Esophagus squamous epithelium (tissue), 5 donors: ENCODE data around the gene NRDE2. TPM values are rescaled to one million over a fixed set of nuclear protein-coding genes. Genes with fewer than 3 reads are reported as not detected.

Source experiments
- DNase-seq: peaks from one replicate; lab custom pipeline; 2025; lab: John Stamatoyannopoulos, UW
- H3K27ac ChIP-seq, 4 donors: fragments of 200-600 bp; sonication (generic); one replicate each; pipeline ENCODE4 v1.5.1; 2016 to 2019; ENCODE audit warnings: mild to moderate bottlenecking in 1 of 4
- H3K27me3 ChIP-seq, 4 donors: fragments of 200-600 bp; sonication (generic); 1 replicate in 3 of 4; 2 replicates in 1 of 4; pipeline versions ENCODE4 v1.5.1 to v1.6.0; 2017 to 2021; ENCODE audit warnings: antibody characterized with exemption in 1 of 4
- H3K36me3 ChIP-seq, 3 donors: fragments of 200-600 bp; sonication (generic); one replicate each; pipeline ENCODE4 v1.5.1; 2016 to 2019
- H3K4me1 ChIP-seq, 3 donors: fragments of 200-600 bp; sonication (generic); one replicate each; pipeline ENCODE4 v1.5.1; 2017 to 2019
- H3K4me3 ChIP-seq, 4 donors: fragments of 200-600 bp; sonication (generic); 1 replicate in 3 of 4; 2 replicates in 1 of 4; pipeline ENCODE4 v1.5.1; 2016 to 2019; ENCODE audit warnings: mild to moderate bottlenecking in 2 of 4, moderate library complexity in 1 of 4
- H3K9me3 ChIP-seq, 3 donors: fragments of 200-600 bp; sonication (generic); one replicate each; pipeline ENCODE4 v1.5.1; 2016 to 2019
- POLR2A ChIP-seq, 4 donors: fragments of 450-650 bp; IDR thresholded peaks; one replicate each; pipeline ENCODE4 v1.6.1; 2017; ENCODE audit warnings: antibody characterized with exemption in 4 of 4, mild to moderate bottlenecking in 4 of 4, moderate library complexity in 3 of 4
- WGBS, 2 donors: methylation state at CpG; one replicate each; pipeline ENCODE4 v1.1.5; 2018; 5-methylcytosine and 5-hydroxymethylcytosine counted together
- intact Hi-C: fragments of 100-400 bp; cut with DNase I; formaldehyde crosslinking; loops from one replicate; pipeline ENCODE4 v1.15.0; 2022
- total RNA-seq, 4 donors: library from RNA; depleted of rRNA; stranded (reverse); fragments of >200 nt; gene quantifications; one replicate each; pipeline ENCODE4 v1.1.0, GENCODE V29; 2016
- TF ChIP-seq, protein P1 (sequence below), 6 experiments: fragments of 450-650 bp in 4 of 6; fragments of 200-600 bp in 2 of 6; sonication (generic) in 2 of 6; IDR thresholded peaks; one replicate each; pipeline ENCODE4 v1.5.1; 2016 to 2019; ENCODE audit warnings: antibody characterized with exemption in 6 of 6, mild to moderate bottlenecking in 4 of 6, moderate library complexity in 4 of 6
- donor health status: DM: yes; HTN: yes; CAD: no.

The NRDE2 gene, protein sequence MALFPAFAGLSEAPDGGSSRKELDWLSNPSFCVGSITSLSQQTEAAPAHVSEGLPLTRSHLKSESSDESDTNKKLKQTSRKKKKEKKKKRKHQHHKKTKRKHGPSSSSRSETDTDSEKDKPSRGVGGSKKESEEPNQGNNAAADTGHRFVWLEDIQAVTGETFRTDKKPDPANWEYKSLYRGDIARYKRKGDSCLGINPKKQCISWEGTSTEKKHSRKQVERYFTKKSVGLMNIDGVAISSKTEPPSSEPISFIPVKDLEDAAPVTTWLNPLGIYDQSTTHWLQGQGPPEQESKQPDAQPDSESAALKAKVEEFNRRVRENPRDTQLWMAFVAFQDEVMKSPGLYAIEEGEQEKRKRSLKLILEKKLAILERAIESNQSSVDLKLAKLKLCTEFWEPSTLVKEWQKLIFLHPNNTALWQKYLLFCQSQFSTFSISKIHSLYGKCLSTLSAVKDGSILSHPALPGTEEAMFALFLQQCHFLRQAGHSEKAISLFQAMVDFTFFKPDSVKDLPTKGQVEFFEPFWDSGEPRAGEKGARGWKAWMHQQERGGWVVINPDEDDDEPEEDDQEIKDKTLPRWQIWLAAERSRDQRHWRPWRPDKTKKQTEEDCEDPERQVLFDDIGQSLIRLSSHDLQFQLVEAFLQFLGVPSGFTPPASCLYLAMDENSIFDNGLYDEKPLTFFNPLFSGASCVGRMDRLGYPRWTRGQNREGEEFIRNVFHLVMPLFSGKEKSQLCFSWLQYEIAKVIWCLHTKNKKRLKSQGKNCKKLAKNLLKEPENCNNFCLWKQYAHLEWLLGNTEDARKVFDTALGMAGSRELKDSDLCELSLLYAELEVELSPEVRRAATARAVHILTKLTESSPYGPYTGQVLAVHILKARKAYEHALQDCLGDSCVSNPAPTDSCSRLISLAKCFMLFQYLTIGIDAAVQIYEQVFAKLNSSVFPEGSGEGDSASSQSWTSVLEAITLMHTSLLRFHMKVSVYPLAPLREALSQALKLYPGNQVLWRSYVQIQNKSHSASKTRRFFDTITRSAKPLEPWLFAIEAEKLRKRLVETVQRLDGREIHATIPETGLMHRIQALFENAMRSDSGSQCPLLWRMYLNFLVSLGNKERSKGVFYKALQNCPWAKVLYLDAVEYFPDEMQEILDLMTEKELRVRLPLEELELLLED
- total RNA-seq, result 10 to 100 TPM in 3 of 4 donors, 1 to 10 TPM in 1; 9.6 to 13.4 (median 10.3) TPM

DNA sequence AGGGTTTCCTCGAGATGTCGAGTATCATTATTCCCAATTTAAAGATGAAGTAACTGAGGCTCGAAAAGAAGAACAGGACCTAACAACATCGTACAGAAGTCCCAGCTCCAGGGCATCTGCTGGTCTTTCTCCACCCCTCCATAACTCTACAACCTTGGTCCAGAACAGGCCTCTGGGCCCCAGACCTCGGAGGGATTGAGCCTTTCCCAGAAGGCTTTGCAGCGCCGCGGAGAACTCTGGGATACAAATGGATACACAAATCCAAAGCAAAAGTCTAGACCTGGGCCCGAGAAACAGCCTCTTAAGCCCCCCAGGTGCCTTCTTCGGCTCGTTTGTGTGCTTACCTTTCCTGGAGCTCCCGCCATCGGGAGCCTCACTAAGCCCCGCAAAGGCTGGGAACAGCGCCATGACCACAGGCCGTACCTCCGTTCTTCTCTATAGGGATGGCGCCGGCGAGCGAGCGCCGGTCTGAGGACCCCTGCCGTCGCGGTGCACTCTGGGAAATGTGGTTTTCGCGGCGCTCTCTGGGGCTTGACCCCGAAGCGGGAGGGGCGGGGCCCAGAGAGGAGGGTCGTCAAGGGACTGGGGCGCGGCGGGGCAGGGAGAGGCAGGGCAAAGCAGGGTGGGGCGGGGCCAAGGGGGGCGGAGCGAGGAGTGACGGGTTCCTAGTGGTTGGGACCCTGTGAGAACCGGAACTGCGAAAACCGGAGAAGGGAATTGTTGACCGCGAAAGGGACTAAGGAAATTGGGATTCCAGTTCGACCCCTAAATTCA is at the start of gene NRDE2:
TSS of gene NRDE2 (minus strand) at position 445 of the 774 bp plus-strand sequence. CDS start at position 408, 37 bp downstream.
- intact Hi-C loops, result no loop called here
- H3K27me3 ChIP-seq, result peaks cover 0 to 13% (median 1%) of the 10 kb centered on the region in 4 donors
- no peaks in the 10 kb centered on the region for H3K9me3 ChIP-seq
- peak within 1 kb of the TSS; percentile 54 to 96 (median 74) for H3K4me3 ChIP-seq
- H3K36me3 ChIP-seq, result no peaks in the 10 kb centered on the region
- H3K27ac ChIP-seq, result peak within 1 kb of the TSS; percentile 79 to 91 (median 90)
- WGBS, 2 donors, result 6 to 8% methylated on average over 17 of the region's 46 CpGs
- TF ChIP-seq, protein P1, sequence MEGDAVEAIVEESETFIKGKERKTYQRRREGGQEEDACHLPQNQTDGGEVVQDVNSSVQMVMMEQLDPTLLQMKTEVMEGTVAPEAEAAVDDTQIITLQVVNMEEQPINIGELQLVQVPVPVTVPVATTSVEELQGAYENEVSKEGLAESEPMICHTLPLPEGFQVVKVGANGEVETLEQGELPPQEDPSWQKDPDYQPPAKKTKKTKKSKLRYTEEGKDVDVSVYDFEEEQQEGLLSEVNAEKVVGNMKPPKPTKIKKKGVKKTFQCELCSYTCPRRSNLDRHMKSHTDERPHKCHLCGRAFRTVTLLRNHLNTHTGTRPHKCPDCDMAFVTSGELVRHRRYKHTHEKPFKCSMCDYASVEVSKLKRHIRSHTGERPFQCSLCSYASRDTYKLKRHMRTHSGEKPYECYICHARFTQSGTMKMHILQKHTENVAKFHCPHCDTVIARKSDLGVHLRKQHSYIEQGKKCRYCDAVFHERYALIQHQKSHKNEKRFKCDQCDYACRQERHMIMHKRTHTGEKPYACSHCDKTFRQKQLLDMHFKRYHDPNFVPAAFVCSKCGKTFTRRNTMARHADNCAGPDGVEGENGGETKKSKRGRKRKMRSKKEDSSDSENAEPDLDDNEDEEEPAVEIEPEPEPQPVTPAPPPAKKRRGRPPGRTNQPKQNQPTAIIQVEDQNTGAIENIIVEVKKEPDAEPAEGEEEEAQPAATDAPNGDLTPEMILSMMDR (IDR thresholded peaks at IDR 0.05), result peak in 1 of 6 experiments; percentile 38
- TF ChIP-seq POLR2A (IDR thresholded peaks at IDR 0.05), result peak in 1 of 4 donors; percentile 36
- H3K4me1 ChIP-seq, result peaks cover 7 to 32% (median 12%) of the 10 kb centered on the region in 3 donors
- DNase-seq, result peak; percentile 92

DNA sequence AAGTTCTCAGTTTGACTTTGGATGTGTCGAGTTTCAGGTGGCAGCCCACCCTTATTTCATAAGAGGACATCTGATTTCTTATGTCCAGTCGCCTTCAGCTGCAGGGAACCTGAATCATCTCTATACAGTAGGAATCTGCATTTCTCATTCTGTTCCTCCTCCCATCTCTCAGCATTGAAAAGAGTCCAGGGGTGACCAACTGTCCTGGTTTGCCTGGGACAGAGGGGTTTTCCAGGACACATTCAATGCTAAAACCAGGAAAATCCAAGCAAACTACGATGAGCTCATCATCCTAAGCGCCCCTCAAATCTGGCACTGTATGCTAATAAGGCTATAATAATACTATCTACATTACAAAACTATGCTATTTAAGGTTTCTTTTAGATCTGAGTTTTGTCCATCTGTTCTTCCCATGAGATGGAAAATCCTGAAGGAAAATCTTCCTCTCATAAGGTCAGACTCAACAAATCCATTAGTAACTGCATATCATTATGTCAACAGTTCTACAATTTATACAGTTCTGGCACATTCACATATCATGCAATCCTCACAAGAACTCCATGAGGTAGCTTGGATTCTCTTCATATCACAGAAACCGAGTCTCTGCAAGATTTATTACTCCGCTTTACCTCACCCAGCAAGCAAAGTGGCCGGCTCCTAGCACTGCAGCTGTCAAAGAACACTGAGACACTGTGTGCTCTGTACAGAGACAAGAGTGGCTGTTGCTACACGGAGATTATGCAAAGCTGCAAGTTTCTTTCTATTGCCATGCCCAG is 49.5 kb upstream of the NRDE2 start:
- peak overlapping the region in 3 of 4 donors; percentile 99 to 100 (median 99) for H3K27ac ChIP-seq
- no peaks in the 10 kb centered on the region for H3K27me3 ChIP-seq
- intact Hi-C loops, result no loop called here
- 66 to 71% methylated on average over 6 to 8 of the region's 8 CpGs for WGBS, 2 donors
- H3K4me3 ChIP-seq, result no peak overlapping the region
- no peaks in the 10 kb centered on the region for H3K36me3 ChIP-seq
- peaks cover 0 to 34% (median 24%) of the 10 kb centered on the region in 3 donors for H3K4me1 ChIP-seq
- TF ChIP-seq, protein P1 (IDR thresholded peaks at IDR 0.05), result no peak
- peak in 1 of 4 donors; percentile 26 for TF ChIP-seq POLR2A (IDR thresholded peaks at IDR 0.05)
- no peak for DNase-seq
- no peaks in the 10 kb centered on the region for H3K9me3 ChIP-seq

DNA sequence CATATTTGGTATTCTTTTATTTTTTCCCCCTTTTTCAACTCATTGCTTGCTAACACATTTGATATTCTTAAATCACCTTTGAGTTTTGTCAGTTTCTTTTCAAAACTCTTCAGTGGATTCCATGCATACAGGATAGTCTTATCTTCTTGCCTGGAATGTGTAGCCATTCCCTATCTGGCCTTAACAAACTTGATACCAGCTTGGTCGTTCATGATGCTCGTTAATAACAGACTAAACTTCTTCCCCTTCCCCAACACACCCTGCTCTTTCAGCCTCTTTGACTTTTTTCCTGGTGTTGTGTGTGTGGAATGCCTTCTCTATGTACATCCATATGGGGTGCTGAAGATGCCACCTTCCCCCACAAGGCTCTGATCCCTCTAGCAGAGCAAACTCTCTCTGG is 47.4 kb upstream of the NRDE2 start:
- intact Hi-C loops, result no loop called here
- no peak for TF ChIP-seq POLR2A (IDR thresholded peaks at IDR 0.05)
- TF ChIP-seq, protein P1 (IDR thresholded peaks at IDR 0.05), result no peak
- Histone ChIP-seq H3K9me3 (no peaks in the 10 kb centered on the region), H3K27me3 (no peaks in the 10 kb centered on the region), H3K36me3 (no peaks in the 10 kb centered on the region), H3K4me3 (no peak overlapping the region), H3K4me1 (peaks cover 0 to 22% (median 13%) of the 10 kb centered on the region in 3 donors), H3K27ac (no peak overlapping the region)
- no peak for DNase-seq
- WGBS, 2 donors, result 60 to 97% methylated on average over 2 of the region's 2 CpGs

DNA sequence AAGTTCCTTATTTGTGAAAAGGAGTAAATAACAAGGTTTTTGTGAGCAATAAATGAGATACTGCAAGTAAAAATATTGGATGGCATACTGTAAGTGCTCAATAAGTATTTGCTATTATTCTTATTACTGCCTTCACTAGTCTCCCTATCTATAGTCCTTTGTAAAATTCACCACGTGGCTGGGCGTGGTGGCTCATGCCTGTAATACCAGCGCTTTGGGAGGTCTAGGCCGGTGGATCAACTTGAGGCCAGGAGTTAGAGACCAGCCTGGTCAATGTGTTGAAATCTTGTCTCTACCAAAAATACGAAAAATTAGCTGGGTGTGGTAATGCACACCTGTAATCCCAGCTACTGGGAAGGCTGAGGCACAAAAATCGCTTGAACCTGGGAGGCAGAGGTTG is 46.5 kb upstream of the NRDE2 start:
- no peak overlapping the region for H3K4me3 ChIP-seq
- no peaks in the 10 kb centered on the region for H3K36me3 ChIP-seq
- peaks cover 0 to 15% (median 11%) of the 10 kb centered on the region in 3 donors for H3K4me1 ChIP-seq
- WGBS, 2 donors, result 77 to 79% methylated on average over 5 to 6 of the region's 6 CpGs
- H3K27ac ChIP-seq, result no peak overlapping the region
- no peaks in the 10 kb centered on the region for H3K9me3 ChIP-seq
- H3K27me3 ChIP-seq, result no peaks in the 10 kb centered on the region
- DNase-seq, result no peak
- TF ChIP-seq POLR2A (IDR thresholded peaks at IDR 0.05), result no peak
- TF ChIP-seq, protein P1 (IDR thresholded peaks at IDR 0.05), result no peak
- intact Hi-C loops, result no loop called here
